ENCODE data around the gene CBLB.

The CBLB gene

GRCh38 chr3:105813710-105814109, 55.1 kb downstream of the CBLB start:
- DNase-seq: no peak

DNA sequence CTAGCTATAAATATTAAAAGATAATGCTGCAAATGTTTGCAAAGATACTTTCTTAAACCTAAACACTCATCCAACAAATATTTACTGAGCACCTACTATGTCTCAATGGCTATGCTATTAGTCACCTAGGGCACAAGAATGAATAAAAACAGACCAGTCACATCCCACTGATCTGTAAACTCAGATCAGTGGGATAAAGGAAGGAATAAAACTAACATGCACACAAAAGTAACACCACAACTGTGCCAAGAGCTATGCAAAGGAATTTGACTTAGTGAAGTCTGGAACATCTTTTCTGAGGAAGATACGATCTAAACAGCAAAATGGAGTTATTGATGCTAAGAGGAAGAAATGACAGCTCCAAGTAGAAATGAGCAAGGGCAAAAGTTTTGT, 56.6 kb downstream of the CBLB start:
- no peak for DNase-seq

DNA sequence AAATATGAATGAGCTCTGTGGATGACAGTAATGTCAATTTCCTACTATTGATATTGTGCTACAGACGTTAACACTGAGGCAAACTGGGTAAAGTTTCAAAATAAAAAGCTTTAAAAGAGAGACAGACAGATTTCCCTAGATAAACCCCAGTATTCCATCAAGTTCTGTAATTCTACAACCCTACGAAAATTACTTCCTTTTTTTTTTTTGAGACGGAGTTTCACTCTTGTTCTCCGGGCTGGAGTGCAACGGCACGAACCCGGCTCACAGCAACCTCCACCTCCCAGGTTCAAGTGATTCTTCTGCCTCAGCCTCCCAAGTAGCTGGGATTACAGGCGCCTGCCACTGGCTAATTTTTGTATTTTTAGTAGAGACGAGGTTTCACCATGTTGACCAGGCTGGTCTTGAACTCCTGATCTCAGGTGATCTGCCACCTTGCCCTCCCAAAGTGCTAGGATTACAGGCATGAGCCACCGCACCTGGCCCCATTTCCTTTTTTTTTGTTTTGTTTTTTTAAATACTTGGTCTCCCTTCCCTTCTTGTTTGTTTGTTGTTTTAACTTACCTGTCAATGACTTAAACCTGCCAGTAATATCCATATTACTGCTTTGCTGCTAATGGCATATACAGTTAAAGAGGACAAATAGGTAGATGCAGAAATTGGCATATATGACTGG, 57.2 kb downstream of the CBLB start:
- DNase-seq: no peak

DNA sequence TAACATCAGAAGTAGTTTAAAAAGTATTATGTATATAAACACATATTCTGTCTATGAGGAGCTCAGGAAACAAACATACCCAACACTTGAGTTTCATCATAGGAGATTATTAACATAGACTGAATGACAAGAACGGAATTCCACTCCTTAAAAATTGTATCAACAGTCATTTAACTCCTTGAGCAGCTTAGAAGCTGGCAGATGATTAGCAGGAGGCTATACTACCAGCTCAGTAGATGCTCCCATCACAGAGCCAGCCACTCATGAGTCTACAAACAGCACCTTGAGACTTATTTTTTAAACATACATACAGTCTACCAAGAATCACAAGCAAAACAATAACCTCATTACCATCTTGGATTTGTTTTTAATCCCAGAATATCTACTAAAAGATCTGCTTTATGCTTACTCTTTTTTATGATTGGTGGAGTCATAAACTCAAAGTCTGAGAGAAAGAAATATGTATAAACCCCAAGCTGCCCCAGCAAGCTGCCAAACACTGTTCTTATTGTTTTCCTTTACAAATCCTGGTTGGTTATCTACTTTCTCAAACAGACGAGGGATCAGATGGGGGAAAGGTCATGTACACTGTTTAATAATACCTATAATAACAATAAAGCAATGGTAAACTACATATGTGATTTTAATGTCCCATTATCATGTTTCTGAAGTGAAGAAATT, 59.5 kb downstream of the CBLB start:
- no peak for DNase-seq

- no peak for DNase-seq
Measured at GRCh38 chr3:105807701-105808100, 61.1 kb downstream of the CBLB start.

GRCh38 chr3:105807146-105807545, 61.7 kb downstream of the CBLB start:
- DNase-seq: no peak

DNA sequence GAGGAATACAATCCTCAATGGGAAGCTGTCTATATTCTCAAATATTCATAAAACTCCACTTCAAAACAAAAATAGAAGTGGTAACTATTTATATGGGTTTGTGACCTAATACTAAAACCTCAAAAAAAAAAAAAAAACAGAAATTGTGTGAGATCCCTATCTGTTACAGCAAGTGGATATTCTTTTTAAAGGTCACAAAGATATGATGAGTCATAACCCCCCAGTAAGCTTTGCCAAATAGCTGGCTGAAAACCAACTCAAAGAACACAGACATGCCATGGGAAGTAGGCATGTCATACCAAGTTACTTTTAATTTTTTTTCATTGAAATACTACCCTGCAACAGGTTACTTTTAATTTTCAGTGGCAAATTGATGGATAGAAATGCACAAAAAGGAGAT, 62.5 kb downstream of the CBLB start:
- DNase-seq: no peak

DNA sequence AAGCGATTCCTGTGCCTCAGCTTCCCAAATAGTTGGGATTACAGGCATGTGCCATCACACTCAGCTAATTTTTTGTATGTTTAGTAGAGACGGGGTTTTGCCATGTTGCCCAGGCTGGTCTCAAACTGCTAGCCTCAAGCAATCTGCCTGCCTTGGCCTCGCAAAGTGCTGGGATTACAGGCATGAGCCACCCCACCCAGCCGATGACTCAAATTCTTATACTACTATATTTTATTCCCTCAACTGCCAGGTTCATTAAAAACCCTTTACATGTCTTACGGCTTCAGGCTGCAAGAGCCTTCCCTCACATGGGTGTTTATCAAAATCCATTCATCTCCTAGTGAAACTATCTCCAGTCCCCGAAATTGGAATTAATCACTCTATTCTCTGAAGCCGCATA, 63.4 kb downstream of the CBLB start:
- no peak for DNase-seq

DNA sequence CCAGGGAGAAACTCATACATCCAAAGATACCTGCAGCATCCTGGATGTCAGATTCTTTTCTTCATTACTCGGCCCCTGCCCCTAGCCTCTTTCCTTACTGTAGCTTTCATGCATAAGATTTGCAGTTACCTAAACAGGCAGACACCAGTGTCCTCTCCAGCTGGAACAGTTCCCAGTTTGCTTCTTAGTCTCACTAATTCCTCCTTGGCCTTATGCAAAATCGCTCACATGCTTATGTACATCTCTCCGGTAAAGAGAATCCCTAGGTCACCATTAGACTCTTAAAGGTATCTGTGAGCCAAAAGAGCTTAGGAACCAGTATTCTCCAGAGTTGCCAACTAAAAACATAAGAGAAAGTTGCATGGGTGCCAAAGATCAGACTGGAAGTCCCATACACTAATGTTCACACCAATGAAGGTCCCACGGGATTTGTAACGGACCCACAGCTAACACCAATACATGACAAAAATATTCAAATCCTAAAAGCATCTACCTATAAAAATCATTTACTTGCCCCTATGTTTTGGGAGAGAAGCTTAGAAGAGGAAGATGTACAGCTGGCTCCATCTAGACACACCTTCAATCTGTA, 66.6 kb downstream of the CBLB start:
- DNase-seq: no peak

DNA sequence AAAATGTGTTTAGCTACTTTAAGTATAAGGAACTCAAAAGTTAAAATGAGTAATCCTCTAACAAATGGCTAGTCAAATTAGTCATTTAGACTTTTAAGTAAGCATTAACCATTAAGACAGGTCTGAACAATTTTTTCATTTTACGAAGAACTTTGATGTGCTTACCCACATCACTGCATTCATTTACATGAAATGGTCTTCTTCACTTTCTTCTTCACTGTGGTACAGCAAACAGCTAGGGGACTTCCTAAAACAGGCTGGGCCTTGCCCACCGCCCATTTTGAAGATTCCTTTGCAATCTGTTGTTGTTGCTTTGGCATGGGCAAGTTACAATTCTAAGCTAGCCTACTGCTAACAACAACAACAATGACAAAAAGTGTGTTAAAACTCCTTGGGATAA, 67.4 kb downstream of the CBLB start:
- no peak for DNase-seq

- no peak for DNase-seq
Measured at GRCh38 chr3:105800320-105800719, 68.5 kb downstream of the CBLB start.

DNA sequence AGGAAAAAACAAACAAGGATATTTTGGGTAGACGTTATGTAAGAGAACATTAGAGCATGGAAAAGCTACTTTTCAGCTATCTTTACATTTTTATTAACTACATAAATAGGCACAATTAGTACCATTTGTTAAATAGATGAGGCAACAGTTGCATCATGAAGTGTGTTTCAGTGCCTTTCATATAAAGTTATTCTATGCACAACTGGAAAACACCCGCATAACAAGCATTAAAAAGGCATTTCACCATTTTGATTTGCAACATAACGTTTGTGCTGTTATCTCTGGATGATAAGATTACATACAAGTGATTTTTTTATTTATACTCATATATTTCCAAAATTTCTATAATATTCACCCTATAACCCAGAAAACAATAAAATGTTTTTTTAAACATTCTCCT, 69.5 kb downstream of the CBLB start:
- no peak for DNase-seq

DNA sequence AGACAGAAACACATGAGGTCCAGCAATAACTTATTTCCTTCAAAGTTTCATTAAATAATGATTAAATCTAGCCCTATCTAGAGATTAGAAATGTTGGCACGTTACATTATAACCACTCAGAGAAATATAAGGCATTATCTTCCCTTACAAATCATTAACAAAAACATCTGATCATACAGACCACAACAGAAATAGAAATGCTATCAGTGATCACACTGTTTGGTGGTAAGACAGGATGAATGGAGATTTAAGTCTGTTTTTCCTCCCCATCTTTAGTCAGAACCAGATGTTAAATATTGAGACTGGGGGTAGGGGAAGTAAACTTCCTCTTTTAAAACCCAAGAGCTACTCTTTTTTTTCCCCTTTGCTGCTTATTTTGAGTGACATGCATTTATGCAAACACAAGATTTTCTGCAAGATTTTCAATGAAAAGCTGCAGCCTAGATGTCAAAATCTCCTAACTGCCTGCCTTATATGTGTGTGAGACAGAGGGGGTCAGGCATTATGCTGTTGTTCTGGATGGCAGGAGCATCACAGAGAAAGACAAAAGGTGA, 70.4 kb downstream of the CBLB start:
- DNase-seq: no peak

- DNase-seq: no peak
Measured at GRCh38 chr3:105793040-105793439, 75.8 kb downstream of the CBLB start.

DNA sequence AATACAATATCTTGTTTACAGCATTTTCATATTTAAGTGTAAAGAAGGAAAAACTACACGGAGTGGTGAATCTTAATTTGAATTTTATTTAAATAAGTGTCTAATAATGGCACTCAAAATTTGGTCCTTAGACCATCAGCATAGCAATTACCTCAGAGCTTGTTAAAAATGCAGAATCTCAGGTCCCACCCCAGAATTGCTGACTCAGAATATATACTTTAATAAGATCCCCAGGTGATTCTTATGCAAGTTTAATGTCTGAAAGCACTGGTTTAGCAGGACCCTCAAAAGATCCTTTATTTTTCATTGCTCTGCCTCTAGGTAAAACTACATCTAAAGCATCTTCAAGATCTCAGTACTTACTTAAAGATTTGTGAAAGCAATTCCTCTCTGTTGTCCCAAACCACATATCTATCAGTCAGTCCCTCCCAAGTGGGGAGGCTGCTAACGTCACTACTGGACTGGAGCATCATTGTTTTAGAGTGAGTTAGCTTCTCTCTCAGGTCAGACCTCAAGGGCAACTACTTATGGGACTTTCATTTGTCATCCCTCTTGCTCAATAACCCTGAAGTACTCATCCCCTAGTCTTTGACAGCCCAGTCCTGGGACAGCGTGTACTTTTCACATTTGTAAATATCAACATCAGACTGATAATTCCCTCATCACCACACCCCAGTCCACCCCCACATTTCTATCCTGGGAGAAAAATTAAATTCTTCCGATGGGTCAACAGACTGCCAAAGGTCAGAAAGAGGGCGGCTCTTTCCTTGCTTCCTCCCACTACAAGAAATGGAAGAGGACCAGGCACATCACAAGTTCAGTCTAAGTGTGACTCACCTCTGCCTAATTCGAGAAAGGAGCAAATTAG, 76.7 kb downstream of the CBLB start:
- DNase-seq: no peak

- no peak for DNase-seq
Measured at GRCh38 chr3:105791131-105791530, 77.7 kb downstream of the CBLB start.

- DNase-seq: no peak
Measured at GRCh38 chr3:105790534-105790933, 78.3 kb downstream of the CBLB start.

DNA sequence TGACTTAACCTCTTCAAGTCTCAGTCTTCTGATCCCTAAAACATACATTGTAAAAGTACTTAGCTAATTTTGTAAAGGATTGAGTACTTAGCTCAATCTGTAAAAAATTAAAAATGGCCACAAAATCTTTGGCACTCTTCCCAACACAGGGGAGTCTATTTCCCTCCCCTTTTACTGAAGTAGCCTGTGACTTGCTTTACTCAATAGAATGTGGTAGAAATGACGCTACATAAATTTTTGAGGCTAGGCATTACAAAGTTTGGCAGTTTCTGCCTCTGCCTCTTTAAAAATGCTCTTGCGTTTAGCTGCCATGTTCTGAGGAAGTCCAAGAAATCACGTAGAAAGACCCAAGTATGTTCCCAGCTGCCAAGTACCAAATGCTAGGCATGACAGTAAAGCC, 80.2 kb downstream of the CBLB start:
- DNase-seq: no peak

GRCh38 chr3:105787453-105787852, 81.4 kb downstream of the CBLB start:
- no peak for DNase-seq

- DNase-seq: no peak
Measured at GRCh38 chr3:105786990-105787389, 81.8 kb downstream of the CBLB start.

DNA sequence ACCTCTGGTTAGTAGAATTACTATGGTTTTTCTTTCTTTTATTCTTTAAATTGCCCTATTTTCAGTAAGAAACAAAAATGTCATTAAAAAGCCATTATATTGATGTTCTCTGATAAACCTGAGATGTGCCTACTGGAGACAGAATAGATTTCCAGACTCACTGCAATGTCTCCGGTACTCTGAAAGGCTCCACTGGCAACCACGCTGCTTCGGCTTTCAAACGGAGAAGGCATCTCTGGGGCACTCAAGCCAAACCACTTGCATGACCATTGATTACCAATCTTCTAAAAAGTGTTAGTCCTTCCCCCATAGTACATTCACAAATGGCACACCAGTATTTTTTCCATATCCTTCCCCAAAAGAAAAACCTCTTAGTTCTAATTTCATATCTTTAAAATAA, 82.6 kb downstream of the CBLB start:
- DNase-seq: no peak

DNA sequence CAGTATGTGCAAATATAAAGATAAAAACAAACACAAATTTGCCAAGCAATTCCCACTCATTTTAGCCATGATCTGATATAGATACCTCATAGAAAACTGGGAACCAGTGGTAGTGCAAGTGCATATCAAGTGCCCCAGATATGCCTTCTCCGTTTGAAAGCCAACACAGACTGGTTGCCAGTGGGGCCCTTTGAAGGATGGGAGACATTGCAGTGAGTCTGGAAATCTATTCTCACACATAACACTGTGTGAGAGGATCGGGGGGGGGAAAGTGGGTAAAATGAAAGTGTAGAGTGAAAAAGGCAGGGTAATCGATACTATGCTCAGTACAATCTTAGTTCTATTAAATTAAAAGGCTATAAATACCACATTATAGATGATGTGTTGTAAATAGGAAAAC, 83.0 kb downstream of the CBLB start:
- DNase-seq: no peak

DNA sequence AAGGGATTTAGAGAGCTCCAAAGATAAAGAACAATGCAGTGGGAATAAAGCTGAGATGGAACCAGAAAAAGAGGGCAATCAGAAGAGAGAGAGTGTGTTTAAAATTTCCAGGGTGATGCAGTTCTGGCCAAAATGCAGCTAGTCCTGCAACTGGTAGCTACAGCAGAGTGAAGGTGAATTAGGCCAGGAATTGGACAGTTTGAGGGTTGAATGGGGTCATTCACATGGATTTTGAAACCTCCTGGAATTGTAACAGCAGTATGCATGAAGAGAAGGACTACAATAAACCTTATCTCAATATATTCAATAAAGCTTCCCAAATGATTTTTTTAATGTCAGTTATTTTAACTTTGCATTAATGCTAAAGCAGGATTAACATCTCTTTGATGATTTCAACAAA, 85.2 kb downstream of the CBLB start:
- no peak for DNase-seq

All from stimulated activated CD4-positive, alpha-beta T cell treated with anti-CD3 and anti-CD28 coated beads, Interleukin-1b, Interleukin-23, amount 100 ng/mL, for 48 hours (primary cell).